Nasal cavity respiratory epithelium epithelial cell of viscerocranial mucosa (primary cell): ENCODE data around the gene SNRPN. TPM values are rescaled to one million over a fixed set of nuclear protein-coding genes. Genes with fewer than 3 reads are reported as not detected.

ENCODE experiments used
- total RNA-seq: library from RNA; depleted of rRNA; stranded (reverse); fragments of >200 nt; gene quantifications from 2 replicates; pipeline ENCODE4 v1.2.3, GENCODE V29; 2014

Gene SNRPN
- total RNA-seq = 92.6 and 170 TPM in 2 replicates

DNA sequence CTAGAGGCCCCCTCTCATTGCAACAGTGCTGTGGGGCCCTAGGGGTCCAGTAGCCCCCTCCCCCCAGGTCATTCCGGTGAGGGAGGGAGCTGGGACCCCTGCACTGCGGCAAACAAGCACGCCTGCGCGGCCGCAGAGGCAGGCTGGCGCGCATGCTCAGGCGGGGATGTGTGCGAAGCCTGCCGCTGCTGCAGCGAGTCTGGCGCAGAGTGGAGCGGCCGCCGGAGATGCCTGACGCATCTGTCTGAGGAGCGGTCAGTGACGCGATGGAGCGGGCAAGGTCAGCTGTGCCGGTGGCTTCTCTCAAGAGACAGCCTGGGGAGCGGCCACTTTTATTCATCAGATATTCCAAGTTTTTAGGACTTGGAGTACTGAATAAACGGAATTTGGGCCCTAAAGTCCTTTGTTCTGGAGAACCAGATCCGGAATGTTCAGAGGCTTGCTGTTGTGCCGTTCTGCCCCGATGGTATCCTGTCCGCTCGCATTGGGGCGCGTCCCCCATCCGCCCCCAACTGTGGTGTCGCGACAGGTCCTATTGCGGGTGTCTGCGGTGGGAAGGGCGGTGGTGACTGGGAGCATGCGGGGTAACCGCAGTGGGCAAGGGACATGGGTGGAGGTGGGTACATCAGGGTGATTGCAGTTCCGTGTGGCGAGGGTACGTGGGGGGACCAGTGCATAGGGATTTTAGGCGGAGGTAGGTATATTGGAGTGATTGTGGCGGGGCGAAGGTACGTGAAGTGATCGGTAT, at the start of gene SNRPN, which contains the start of gene SNURF:
Gene SNRPN (plus strand): TSS at position 205 of the 748 bp plus-strand sequence. CDS start 19,467 bp downstream, outside the sequence.
Gene SNURF (plus strand): TSS at position 205 of the 748 bp plus-strand sequence. CDS start 62 bp downstream, at position 267.

Other genes with a start within 250 kb of the SNRPN start
- 7.9 and 53.2 TPM in 2 replicates for gene SNURF, start within 50 bp of the SNRPN start, total RNA-seq